IPS-20b (cell line): Measurements from ENCODE around the gene PCDHGB3.
"Not testable (repeated sequence)": the region's sequence is repeated elsewhere in the genome, so short reads cannot be mapped to it uniquely, and the experiment has no call there.

Source experiments
- H3K27ac ChIP-seq: one replicate; pipeline ENCODE4 v1.5.1; 2013; ENCODE audit warnings: low read length
- H3K27me3 ChIP-seq: 2 replicates; pipeline ENCODE4 v1.6.1; 2013; ENCODE audit warnings: mild to moderate bottlenecking, low read length, inconsistent platforms; ENCODE audit not compliant: insufficient read depth
- H3K36me3 ChIP-seq: 2 replicates; pipeline ENCODE4 v1.6.1; 2013; ENCODE audit warnings: low read depth, mild to moderate bottlenecking, inconsistent platforms, low read length, moderate library complexity; ENCODE audit not compliant: insufficient read depth
- H3K4me1 ChIP-seq: 2 replicates; pipeline ENCODE4 v1.6.1; 2013; ENCODE audit warnings: mild to moderate bottlenecking, control low read depth, inconsistent platforms, low read length, moderate library complexity; ENCODE audit not compliant: insufficient read depth
- H3K4me3 ChIP-seq: 2 replicates; pipeline ENCODE4 v1.5.1; 2013; ENCODE audit warnings: mild to moderate bottlenecking, low read length, inconsistent platforms
- H3K9ac ChIP-seq: 2 replicates; pipeline ENCODE4 v1.6.1; 2013; ENCODE audit warnings: low read depth, mild to moderate bottlenecking, inconsistent platforms, low read length, moderate library complexity
- H3K9me3 ChIP-seq: 2 replicates; pipeline ENCODE4 v1.6.1; 2013; ENCODE audit warnings: mild to moderate bottlenecking, low read depth, low read length, inconsistent platforms; ENCODE audit not compliant: insufficient read depth

PCDHGB3 gene

DNA sequence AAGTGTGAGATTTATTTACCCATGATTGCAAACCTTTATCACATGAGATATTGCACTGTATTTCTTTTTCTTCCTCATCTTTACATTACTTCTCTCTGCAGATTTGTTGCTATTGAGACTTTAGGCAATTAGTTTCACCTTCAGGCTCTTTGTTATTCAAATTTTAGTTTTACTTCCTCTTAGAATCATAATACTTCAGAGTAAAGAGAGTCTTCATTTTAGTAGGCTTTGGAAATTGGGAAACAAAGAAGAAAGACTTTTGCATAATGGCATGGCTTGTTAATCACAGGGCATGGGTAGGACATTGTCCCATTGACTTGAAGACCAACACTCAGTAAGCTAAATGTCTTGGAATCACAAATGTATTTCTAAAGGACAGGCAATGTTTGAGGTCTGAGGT, 7.3 kb upstream of the PCDHGB3 start:
- Histone ChIP-seq H3K4me1 (no peaks in the 10 kb centered on the region), H3K4me3 (peak overlapping the region; percentile 23; the same call in 1 of the 2 replicates), H3K9me3 (peaks cover 75% of the 10 kb centered on the region), H3K9ac (no peak overlapping the region), H3K27ac (no peak overlapping the region), H3K27me3 (no peaks in the 10 kb centered on the region), H3K36me3 (no peaks in the 10 kb centered on the region; the same call in 1 of the 2 replicates)

DNA sequence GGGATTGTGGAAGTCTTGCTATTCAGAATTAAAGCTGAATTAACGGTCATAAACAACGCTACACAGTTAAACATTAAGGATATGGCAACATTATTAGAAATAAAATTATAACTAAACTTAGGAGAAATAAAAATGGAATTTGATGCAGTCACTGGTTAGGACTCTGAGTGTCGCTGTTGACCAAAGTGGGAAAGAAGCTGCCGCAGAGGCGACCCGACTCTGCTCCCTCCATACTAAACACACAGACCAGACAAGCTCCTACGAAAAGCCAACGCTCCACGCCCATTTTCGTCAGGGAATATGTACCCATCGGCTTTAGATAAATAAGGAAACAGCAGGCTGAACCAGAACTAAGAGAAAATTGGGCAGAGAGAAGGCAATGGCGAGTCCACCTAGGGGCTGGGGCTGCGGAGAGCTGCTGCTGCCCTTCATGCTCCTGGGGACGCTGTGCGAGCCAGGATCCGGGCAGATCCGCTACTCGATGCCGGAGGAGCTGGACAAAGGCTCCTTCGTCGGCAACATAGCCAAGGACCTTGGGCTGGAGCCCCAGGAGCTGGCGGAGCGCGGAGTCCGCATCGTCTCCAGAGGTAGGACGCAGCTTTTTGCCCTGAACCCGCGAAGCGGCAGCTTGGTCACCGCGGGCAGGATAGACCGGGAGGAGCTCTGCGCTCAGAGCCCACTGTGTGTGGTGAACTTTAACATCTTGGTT, 5.9 kb upstream of the PCDHGB3 start, which contains the start of gene PCDHGA5:
Gene PCDHGA5 (plus strand): TSS at position 211 of the 709 bp plus-strand sequence. CDS start 169 bp downstream, at position 380.
- Histone ChIP-seq H3K27ac (no peak within 1 kb of the TSS), H3K27me3 (no peaks in the 10 kb centered on the region), H3K4me1 (no peaks in the 10 kb centered on the region), H3K9ac (no peak within 1 kb of the TSS), H3K4me3 (0 out of 2 replicates have a peak within 1 kb of the TSS, but pooled peaks have one; percentile 23), H3K9me3 (peaks cover 68% of the 10 kb centered on the region), H3K36me3 (no peaks in the 10 kb centered on the region; the same call in 1 of the 2 replicates)

DNA sequence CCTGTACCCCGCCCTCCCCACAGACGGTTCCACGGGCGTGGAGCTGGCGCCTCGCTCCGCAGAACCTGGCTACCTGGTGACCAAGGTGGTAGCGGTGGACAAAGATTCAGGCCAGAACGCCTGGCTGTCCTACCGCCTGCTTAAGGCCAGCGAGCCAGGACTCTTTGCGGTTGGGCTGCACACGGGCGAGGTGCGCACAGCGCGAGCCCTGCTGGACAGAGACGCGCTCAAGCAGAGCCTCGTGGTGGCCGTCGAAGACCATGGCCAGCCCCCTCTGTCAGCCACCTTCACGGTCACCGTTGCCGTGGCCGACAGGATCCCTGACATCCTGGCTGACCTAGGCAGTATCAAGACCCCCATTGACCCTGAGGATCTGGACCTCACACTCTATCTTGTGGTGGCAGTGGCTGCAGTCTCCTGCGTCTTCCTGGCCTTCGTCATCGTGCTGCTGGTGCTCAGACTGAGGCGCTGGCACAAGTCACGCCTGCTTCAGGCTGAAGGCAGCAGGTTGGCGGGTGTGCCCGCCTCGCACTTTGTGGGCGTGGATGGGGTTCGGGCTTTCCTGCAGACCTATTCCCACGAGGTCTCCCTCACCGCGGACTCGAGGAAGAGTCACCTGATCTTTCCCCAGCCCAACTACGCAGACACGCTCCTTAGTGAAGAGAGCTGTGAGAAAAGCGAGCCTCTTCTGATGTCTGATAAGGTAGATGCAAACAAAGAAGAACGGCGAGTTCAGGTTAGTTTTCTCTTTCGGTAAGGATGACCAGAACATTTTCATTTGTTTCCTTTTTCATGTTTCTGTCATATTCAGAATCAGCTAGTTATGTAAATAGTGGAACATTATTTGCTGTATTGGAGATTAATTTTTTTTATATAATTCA, 3.8 kb upstream of the PCDHGB3 start:
- no peak overlapping the region for H3K9ac ChIP-seq

DNA sequence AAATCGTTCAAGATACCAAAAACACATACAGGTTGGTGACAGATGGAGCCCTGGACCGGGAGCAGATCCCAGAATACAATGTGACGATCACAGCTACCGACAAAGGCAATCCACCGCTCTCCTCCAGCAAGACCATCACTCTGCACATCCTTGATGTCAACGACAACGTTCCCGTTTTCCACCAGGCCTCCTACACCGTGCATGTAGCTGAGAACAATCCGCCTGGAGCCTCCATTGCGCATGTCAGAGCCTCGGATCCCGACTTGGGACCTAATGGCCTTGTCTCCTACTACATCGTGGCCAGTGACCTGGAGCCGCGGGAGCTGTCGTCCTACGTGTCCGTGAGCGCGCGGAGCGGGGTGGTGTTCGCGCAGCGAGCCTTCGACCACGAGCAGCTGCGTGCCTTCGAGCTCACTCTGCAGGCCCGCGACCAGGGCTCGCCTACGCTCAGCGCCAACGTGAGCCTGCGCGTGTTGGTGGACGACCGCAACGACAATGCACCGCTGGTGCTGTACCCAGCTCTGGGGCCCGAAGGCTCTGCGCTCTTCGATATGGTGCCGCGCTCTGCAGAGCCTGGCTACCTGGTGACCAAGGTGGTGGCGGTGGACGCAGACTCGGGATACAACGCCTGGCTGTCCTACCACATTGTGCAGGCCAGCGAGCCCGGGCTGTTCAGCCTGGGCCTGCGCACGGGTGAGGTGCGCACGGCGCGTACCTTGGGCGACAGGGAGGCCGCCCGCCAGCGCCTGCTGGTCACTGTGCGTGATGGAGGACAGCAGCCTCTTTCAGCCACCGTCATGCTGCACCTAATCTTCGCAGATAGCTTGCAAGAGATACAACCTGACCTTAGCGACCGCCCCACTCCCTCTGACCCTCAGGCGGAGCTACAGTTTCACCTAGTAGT, 1.8 kb downstream of the PCDHGB3 start:
- Histone ChIP-seq H3K4me3 (no peak overlapping the region; the same call in 1 of the 2 replicates), H3K4me1 (no peaks in the 10 kb centered on the region), H3K27ac (no peak overlapping the region), H3K36me3 (no peaks in the 10 kb centered on the region), H3K9me3 (peaks cover 67% of the 10 kb centered on the region), H3K27me3 (no peaks in the 10 kb centered on the region), H3K9ac (no peak overlapping the region)

More for the DNA sequence above, 3.8 kb upstream of the PCDHGB3 start:
- no peaks in the 10 kb centered on the region for H3K4me1 ChIP-seq
- no peaks in the 10 kb centered on the region; the same call in 1 of the 2 replicates for H3K36me3 ChIP-seq
- H3K4me3 ChIP-seq, result no peak overlapping the region
- H3K27me3 ChIP-seq, result no peaks in the 10 kb centered on the region
- no peak overlapping the region for H3K27ac ChIP-seq
- H3K9me3 ChIP-seq, result peaks cover 69% of the 10 kb centered on the region

DNA sequence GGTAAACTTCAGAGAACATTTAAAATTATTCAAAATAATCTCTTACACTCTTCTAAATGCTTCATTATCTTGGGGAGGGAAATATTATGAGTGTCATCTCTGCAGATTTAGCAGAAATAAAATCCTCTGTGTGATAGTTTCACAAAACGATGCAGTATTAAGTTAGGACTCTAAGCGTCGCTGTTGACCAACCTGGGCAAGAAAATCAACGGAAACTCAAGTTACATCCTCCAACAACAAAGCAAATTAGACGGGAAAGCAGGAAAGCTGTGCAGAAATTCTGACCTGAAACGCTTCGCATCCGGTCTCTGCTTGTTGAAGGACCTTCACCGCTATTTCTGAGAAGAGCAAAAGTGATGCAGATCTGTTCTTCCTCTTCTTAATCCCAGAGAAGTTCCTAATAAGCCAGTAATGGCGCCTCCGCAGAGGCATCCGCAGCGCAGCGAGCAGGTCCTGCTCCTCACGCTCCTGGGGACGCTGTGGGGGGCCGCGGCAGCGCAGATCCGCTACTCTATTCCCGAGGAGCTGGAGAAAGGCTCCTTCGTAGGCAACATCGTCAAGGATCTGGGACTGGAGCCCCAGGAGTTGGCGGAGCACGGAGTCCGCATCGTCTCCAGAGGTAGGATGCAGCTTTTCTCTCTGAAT, 3.8 kb downstream of the PCDHGB3 start, which contains the start of gene PCDHGA6:
Gene PCDHGA6 (plus strand): TSS at position 219 of the 645 bp plus-strand sequence. CDS start 193 bp downstream, at position 412.
- H3K27ac ChIP-seq, result no peak within 1 kb of the TSS
- H3K9me3 ChIP-seq, result peaks cover 74% of the 10 kb centered on the region
- no peaks in the 10 kb centered on the region for H3K4me1 ChIP-seq
- no peak within 1 kb of the TSS for H3K9ac ChIP-seq
- H3K27me3 ChIP-seq, result no peaks in the 10 kb centered on the region
- H3K4me3 ChIP-seq, result no peak within 1 kb of the TSS
- H3K36me3 ChIP-seq, result no peaks in the 10 kb centered on the region

DNA sequence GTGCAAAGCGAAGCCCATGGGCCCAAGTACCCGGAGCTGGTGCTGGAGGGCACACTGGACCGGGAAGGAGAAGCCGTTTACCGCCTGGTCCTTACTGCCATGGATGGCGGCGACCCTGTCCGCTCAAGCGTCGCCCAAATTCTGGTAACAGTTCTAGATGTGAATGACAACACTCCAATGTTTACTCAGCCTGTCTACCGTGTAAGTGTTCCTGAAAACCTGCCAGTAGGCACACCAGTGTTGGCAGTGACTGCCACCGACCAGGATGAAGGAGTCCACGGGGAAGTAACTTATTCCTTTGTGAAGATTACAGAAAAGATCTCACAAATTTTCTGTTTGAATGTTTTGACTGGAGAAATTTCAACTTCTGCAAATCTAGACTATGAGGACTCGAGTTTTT, 4.6 kb downstream of the PCDHGB3 start:
- Histone ChIP-seq H3K9ac (no peak overlapping the region), H3K9me3 (peaks cover 76% of the 10 kb centered on the region), H3K36me3 (no peaks in the 10 kb centered on the region), H3K27me3 (no peaks in the 10 kb centered on the region), H3K4me1 (no peaks in the 10 kb centered on the region), H3K4me3 (no peak overlapping the region), H3K27ac (no peak overlapping the region)

DNA sequence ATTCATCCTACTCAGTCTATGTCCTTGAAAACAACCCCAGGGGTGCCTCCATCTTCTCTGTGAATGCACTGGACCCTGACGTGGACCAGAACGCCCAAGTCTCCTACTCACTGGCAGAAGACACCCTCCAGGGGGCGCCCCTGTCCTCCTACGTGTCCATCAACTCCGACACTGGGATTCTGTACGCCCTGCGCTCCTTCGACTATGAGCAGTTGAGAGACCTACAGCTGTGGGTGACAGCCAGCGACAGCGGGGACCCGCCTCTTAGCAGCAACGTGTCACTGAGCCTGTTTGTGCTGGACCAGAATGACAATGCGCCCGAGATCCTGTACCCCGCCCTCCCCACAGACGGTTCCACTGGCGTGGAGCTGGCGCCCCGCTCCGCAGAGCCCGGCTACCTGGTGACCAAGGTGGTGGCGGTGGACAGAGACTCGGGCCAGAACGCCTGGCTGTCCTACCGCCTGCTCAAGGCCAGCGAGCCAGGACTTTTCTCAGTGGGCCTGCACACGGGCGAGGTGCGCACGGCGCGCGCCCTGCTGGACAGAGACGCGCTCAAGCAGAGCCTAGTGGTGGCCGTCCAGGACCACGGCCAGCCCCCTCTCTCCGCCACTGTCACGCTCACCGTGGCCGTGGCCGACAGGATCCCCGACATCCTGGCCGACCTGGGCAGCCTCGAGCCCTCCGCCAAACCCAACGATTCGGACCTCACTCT, 5.6 kb downstream of the PCDHGB3 start:
- H3K4me3 ChIP-seq, H3K4me1 ChIP-seq, H3K36me3 ChIP-seq, H3K27ac ChIP-seq, H3K9ac ChIP-seq, H3K27me3 ChIP-seq: not testable (repeated sequence)
- H3K9me3 ChIP-seq, result peaks cover 67% of the 10 kb centered on the region

DNA sequence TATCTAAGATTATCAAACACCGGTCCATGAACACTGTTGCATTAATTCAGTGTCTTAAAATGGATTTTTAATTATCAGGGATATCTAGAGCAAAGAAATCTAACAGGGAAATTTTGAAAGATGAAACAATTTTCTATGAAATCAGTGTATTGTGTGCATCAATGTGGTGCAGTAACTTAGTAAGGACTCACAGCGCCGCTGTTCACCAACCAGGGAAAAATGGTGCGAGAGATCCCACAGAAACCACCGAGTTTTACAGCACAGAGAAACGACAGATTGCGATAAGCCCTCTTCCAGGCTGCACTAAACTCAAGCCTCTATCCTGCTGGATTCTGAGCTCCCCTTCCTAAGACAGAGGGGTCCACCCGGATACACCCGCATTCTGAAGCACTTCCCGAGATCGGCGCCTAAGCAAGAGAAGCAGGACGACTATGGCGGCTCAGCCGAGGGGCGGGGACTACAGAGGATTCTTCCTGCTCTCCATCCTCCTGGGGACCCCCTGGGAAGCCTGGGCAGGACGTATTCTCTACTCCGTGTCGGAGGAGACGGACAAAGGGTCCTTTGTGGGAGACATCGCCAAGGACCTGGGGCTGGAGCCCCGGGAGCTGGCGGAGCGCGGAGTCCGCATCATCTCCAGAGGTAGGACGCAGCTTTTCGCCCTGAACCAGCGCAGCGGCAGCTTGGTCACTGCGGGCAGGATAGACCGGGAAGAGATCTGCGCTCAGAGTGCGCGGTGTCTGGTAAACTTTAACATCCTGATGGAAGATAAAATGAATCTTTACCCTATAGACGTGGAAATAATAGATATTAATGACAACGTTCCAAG, 12.6 kb downstream of the PCDHGB3 start, which contains the start of gene PCDHGA7:
Gene PCDHGA7 (plus strand): TSS at position 274 of the 826 bp plus-strand sequence. CDS start 158 bp downstream, at position 432.
- H3K27ac ChIP-seq, result no peak within 1 kb of the TSS
- H3K27me3 ChIP-seq, result no peaks in the 10 kb centered on the region
- peaks cover 54% of the 10 kb centered on the region for H3K9me3 ChIP-seq
- H3K4me1 ChIP-seq, result no peaks in the 10 kb centered on the region
- H3K9ac ChIP-seq, result no peak within 1 kb of the TSS
- no peaks in the 10 kb centered on the region for H3K36me3 ChIP-seq
- no peak within 1 kb of the TSS for H3K4me3 ChIP-seq

DNA sequence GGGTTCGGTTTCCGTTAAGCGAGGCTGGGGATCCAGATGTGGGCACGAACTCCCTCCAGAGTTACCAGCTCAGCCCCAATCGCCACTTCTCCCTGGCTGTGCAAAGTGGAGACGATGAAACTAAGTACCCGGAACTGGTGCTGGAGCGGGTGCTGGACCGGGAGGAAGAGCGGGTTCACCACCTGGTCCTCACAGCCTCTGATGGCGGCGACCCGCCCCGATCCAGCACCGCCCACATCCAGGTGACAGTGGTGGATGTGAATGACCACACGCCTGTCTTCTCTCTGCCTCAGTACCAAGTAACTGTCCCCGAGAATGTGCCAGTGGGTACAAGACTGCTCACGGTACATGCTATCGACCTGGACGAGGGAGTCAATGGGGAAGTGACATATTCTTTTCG, 13.3 kb downstream of the PCDHGB3 start:
- Histone ChIP-seq H3K9me3 (peaks cover 57% of the 10 kb centered on the region), H3K4me1 (no peaks in the 10 kb centered on the region), H3K9ac (no peak overlapping the region), H3K27me3 (no peaks in the 10 kb centered on the region), H3K27ac (no peak overlapping the region), H3K36me3 (no peaks in the 10 kb centered on the region), H3K4me3 (no peak overlapping the region)
